Measurements from ENCODE around the gene ZBTB7B.
A peak's percentile ranks its signal among the peaks of the same experiment; 100 is the strongest.

Gene ZBTB7B

DNA sequence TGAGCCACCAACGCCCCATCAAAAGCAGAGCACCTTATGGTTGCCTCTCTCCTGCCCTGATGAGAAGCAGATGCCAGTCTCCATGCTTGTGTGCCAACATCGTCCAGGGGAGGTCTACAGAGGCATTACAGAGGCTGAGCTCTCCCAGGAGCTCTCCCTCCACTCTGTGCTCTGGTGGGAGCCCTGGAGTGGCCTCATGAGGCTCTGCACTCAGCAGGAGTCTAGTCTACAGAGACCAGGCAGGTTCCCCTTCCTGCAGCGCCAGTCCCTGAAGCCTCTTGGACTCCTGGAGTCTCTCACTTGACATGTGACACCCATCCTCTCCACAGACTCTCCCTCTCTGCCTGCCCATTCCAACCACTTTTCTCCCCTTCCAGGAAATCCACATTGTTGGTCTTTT lies 34.4 kb downstream of the ZBTB7B start:
- DNase-seq (ENCODE audit: low read depth in 2 of 2, low spot score in 1 of 2): no peak

DNA sequence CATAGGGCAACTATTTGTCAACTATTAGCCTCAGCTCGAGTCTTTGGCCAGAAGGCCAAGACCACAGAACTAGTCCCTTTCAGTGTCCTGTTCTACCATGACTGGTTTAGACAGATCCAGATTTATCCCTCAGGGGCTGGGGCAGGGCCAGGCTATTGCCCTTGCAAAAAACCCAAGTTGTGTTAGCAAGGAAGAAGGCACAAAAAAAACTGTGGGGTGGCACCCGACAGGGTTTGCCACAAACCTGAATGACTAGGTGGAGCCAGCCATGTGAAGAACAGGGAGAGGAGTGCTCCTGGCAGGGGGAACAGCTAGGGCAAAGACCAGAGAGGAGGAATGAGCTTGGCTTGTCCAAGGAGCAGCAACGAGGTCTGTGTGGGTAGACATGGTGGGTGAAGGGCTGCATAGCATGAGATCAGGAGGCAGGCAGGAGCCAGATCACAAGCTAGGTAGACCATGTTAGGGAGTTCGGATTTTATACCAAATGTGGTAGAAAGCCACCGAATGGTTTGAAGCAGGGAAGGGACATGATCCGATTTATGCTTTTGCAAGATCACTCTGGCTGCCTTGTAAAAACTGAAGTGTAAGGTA lies 35.3 kb downstream of the ZBTB7B start:
- no peak for DNase-seq (ENCODE audit: low read depth in 2 of 2, low spot score in 1 of 2)

DNA sequence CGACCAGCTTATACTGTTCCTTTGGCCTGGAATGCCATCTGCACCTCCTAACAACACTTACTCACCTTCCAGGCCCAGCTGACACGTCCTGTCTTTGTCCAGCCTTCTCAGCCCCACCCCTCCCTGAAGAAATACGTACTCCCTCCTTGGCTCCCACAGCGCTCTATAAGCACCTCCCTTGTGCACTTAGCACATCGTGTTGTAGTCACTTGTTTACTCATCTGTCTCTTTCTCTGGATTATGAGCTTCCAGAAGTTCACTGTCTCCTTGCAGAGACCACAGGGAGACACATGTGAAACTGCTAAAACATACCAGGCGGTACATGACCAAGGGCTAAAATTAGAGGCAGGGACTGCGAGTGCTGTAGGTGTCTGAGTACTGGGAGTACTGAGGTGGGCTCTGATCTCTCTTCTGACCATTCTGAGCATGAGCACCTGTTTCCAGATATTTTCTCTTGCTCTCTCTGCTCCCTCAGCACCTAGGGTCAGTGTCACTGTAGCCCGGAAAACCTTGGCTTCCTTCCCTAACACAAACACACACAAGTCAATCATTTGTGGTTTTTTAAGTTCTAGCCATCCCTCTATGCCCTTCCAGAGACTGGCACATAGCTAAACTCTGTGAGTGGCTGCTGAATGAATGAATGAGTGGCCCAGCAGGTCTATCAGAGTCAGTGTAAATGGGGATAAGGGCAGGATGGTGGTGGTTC lies 36.2 kb downstream of the ZBTB7B start:
- no peak for DNase-seq (ENCODE audit: low read depth in 2 of 2, low spot score in 1 of 2)

DNA sequence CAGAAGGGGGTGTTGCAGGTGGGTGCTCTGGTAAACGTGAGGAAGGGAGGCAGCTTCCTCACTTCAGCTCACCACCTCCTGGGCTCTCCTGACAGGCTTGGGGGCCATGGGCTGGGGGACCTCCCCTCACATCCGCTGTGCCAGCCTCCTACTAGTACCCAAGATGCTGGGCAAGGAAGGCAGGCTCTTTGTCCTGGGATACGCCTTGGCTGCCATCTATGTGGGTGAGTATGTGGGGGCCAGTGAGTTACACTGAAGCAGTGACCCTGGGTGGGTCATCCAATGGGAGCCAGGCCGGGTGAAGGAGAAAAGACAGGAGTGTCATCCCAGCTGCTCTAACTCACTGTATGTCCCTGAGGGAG lies 36.7 kb downstream of the ZBTB7B start:
- DNase-seq (ENCODE audit: low read depth in 2 of 2, low spot score in 1 of 2): no peak

DNA sequence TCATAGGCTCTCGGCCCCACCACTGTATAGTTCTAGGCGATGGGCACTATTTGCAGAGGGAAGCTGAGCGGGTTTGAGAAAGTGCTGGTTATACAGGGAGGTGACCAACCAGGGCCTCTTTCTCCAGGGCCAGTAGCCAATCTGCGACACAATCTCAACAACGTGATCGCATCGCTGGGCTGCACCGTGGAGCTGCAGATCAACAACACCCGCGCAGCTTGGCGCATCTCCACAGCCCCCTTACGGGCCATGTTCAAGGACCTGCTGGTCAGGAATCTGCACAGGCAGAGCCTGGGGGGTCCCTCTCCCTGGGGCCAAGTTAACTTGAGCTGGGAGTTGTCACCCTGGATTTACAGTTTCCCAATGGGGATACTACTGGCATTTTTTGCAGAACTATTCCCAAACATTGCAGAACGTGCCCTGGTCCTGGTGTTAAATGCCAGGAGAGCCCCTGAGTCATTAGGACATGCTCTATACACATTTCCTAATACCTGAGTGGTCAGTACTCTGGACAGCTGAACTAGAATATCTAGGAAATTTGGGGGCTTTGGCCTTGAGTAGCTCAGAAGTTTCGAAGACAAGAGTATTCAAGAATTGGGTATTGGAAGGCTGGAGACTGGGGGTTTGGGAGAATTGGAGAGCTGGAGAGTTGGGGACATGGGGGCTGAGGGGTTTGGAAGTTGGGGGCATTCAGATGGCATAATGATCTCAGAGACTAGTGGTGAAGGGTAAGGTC lies 37.9 kb downstream of the ZBTB7B start:
- no peak for DNase-seq (ENCODE audit: low read depth in 2 of 2, low spot score in 1 of 2)

DNA sequence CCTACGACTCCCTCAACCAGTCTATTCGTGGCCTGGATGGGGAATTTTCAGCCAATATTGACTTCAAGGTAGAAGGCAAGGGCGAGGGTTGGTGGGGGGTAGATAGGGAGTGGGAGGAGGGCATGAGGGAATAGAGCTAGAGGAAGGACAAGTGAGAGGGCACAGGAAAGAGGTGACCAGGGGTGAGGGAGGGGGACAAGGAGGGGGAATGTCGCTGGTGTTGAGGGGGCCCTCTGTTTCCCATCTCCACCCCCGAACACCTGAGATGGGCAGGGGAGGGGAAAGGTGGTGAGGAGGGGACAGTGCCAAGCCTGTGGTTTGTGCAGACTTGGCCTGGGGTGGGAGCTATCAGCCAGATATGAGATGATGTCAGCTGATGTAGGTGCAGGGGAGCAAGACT lies 40.2 kb downstream of the ZBTB7B start:
- DNase-seq (ENCODE audit: low read depth in 2 of 2, low spot score in 1 of 2): no peak

DNA sequence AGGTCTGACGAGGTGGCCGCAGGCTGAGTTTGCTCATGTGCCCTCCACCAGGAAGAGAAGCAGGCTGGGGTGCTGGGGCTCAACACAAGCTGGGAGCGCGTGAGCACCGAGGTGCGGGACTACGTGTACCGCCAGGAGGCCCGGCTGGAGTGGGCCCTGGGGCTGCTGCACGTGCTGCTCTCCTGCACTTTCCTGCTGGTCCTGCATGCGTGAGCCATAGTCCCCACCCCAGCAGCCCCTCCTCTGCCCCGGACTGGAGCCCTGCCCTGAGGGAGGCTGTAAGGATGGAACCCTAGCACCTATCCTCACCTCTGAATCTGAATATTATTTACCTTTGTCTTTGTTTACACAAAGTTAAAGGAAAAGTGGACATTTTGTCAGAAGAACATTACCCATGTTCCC lies 40.7 kb downstream of the ZBTB7B start:
- no peak for DNase-seq (ENCODE audit: low read depth in 2 of 2, low spot score in 1 of 2)

DNA sequence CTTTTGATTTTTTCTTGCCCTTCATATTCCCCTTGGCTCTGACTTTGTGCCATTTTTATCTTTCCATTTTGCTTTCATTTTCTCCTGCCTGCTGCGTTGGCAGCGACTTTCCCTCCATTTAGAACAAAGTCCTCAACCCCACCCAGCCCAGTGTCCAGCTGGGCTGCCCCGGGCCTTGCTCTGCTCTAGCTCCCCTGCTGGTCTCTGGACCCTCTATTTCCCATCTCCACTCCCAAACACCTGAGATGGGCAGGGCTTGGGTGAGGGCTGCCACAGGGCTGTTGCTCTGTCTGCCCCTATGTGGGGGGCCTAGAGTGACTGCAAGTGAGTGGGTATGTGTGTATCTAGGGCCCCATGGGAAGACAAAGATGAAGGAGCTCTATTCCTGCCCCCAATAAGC lies 41.2 kb downstream of the ZBTB7B start:
- no peak for DNase-seq (ENCODE audit: low read depth in 2 of 2, low spot score in 1 of 2)

DNA sequence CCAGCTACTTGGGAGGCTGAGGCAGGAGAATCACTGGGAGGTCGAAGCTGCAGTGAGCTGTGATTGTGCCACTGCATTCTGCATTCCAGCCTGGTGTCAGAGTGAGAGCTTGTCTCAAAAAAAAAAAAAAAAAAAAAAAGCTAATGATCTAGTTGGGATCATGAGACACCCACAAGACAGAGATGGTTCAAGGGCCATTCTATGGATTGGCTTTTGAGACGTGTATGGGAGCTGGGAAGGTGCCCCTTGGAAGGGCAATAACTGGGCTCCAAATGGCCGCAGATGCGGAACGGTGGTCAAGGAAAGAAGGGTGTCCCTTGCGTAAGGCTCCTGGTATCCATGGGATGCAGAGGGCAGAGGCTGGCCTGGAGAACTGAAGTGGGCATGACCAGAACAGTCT lies 41.8 kb downstream of the ZBTB7B start:
- DNase-seq (ENCODE audit: low read depth in 2 of 2, low spot score in 1 of 2): no peak

DNA sequence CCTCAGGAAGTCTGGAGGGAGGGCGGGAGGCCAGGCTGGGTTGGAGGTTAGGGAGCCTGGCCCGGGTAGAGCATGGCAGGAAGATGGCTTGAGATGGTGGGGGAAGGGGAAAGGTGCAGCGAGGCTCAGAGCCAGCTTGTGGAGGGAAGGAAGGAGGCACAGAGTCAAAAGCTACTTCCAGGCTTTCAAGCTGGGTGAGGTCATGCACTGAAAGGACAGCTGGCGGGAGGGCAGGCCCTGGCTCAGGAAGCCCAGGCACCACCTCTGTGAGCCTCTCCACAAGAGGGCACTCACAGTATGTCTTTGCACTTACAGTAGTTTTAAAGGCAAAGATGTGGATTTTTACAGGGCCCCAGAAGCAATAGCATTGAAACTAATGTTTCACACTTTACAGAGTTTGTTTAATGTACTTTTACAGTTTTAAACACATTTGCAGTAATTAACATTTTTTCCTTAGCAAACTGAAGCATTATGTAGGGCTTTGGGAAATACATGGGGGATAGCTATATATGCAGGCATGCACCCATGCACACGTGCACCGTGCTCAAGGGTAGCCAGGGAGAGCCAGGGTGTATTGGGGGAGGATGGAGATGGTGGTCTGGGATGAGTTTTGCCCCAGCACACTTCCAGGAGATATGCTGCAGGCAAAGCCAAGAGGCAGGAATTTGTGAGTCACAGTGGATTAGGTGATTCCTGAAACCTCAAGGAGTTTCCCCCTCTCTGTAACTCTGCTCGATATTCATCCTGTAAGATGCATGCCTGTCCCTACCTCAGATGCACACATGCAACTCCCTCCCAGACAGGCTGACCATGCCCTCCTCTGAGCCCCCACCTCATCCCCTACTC lies 42.4 kb downstream of the ZBTB7B start:
- DNase-seq (ENCODE audit: low read depth in 2 of 2, low spot score in 1 of 2): no peak

DNA sequence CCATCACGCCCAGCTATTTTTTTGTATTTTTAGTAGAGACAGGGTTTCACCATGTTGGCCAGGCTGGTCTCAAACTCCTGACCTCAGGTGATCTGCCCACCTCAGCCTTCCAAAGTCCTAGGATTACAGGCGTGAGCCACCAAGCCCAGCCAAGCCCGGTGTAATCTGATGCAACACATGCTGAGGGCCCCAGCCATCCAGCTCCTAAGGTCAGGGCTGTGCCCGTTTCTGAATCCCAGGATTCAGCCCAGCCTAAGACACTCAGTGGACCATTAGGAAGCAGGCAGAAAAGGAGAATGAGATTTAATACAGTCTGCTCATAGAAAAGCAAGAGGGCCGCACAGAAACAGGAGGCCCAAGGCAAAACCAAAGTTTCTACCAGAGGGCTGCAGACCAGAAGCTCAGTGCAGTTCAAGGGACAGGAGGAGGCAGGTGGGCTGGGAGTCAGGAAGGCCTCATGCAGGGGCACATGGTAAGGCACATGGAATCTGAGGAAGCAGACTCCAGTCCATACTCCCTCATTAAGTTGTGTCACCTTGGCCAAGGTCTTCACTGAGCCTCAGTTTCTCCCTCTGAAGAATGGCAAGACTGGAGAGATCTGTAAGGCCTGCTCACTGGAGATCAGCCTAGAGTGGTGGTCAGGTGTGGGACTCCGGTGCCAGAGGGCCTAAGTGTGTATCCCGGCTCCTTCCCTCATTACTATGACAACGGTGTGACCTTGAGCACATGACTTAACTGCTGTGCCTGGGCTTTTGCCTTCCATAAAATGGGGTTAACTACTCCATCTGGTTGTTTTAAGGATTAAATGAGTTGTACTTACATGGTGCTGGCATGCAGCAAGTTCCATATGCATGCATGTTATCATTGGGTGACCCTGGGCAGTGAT lies 46.1 kb downstream of the ZBTB7B start:
- DNase-seq (ENCODE audit: low read depth in 2 of 2, low spot score in 1 of 2): no peak

DNA sequence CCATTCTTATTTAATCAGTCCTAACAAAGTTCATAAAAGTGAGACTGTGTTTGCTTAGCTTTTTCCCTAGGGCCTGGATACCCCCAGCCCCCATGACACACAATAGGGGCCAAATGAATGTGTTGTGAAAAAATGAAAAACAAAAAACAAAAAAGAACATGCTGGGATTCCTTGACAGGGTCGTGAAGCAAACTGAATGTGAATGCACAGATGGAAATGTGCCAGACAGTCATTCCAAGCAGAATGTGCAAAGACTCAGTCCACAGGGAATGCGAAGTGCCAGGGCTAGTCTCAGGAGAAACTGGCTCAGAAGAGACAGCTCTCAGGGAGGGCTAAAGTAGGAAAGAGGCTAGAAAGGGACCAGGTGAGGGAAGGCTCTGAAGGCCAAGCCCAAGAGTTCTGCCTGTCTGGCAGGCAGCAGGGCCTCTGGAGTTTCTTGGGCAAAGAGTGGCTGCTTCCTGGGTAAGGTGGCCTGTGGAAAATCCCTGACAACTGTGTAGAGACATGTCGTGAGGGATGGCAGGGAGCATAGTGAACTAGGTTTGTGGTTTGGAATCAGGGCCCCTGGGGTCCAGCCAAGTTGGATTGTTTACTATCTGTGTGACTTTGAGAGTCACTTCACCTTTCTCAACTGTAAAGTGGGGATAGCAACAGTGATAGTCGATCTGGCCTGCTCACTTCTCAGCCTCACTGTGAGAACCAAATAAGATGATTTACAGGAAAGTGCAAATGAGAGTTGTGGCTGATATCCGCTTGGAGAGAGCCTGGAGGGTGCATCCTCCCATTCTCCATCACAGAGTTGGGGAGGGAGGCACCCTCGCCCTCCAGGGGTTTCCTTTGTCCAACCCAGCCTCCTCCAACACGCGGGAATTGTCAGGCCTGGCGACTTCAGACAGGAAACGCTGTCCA lies 47.3 kb downstream of the ZBTB7B start:
- no peak for DNase-seq (ENCODE audit: low read depth in 2 of 2, low spot score in 1 of 2)

DNA sequence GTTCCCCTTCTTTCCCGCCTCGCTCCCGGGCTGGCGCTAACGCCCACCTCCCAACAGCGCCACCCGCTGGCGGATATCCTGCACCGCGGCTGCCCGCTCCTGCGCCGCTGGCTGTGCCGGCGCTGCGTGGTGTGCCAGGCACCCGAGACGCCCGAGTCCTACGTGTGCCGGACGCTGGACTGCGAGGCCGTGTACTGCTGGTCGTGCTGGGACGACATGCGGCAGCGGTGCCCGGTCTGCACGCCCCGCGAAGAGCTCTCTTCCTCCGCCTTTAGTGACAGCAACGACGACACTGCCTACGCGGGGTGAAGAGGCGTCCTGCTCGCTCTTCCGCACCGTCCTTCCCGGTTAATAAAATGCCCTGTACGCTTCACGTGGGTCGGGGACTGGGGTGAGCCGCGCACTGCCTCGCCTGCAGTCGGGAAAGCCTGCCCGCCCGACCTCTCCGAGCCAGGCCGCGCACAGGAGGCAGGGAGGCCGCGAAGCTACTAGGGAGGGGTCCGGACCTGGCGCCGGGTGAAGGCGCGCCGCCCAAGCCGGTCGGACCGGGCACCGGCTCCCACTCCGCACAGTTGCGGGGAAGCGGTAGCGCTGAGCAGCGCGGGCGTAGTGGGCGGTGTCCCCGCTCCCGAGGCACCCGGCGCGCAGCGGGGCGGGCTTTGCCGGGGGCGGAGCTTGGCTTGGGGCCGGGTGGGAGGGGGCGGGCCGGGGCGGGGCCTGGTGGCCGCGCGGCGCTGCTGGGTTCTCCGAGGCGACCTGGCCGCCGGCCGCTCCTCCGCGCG lies 48.1 kb downstream of the ZBTB7B start, which contains the start of gene ADAM15:
ADAM15 (plus strand) TSS at position 757 of the 782 bp plus-strand sequence. CDS start 71 bp downstream, outside the sequence.
- DNase-seq (ENCODE audit: low read depth in 2 of 2, low spot score in 1 of 2): peak; percentile 47 to 55

DNA sequence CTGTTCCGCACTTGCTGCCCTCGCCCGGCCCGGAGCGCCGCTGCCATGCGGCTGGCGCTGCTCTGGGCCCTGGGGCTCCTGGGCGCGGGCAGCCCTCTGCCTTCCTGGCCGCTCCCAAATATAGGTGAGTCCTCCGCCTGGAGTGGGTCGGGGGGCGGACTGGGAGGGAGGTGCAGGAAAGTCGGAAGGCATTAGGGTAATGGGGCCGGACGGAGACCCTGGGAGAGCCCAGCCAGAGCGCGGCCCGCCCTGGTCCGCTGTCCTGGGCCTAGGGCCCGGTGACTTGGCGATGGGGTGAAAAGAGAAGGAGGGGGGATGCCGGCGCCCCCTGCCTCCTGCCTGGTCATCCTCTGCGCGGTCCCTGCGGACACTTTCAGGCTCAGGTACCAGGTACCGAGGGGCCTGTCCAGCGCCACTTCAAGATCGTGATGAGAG lies 48.8 kb downstream of the ZBTB7B start:
- DNase-seq (ENCODE audit: low read depth in 2 of 2, low spot score in 1 of 2): no peak

DNA sequence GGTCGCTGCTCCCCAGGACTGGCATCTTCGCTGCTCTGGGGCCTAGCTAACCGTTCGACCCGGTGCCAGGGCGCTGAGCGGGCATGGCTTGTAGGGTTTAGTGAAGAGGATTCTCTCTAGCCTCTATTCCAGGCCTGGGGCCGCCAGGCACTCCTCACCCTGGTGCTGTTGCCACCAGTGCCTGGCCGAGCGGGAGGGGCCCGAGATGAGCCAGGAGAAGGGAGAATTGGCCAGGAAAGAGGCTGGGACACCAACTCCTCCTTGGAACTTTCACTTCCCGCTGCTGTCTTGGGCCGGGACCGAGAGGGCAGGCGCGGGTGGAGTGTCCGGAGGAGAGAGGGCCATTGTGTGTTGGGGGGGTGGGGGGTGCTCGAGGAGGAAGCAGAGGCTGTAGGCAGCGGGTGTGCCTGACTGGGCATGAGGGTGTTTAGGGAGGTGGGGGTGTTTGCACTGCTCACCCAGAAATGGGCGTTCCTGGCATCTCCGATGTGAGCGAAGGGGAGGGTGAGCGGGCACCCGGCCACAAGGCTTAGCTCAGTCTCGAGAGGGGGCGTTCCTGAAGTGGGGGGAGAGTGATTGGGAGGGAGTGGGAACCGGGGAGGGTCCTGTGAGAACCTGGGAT lies 49.3 kb downstream of the ZBTB7B start:
- DNase-seq (ENCODE audit: low read depth in 2 of 2, low spot score in 1 of 2): no peak

DNA sequence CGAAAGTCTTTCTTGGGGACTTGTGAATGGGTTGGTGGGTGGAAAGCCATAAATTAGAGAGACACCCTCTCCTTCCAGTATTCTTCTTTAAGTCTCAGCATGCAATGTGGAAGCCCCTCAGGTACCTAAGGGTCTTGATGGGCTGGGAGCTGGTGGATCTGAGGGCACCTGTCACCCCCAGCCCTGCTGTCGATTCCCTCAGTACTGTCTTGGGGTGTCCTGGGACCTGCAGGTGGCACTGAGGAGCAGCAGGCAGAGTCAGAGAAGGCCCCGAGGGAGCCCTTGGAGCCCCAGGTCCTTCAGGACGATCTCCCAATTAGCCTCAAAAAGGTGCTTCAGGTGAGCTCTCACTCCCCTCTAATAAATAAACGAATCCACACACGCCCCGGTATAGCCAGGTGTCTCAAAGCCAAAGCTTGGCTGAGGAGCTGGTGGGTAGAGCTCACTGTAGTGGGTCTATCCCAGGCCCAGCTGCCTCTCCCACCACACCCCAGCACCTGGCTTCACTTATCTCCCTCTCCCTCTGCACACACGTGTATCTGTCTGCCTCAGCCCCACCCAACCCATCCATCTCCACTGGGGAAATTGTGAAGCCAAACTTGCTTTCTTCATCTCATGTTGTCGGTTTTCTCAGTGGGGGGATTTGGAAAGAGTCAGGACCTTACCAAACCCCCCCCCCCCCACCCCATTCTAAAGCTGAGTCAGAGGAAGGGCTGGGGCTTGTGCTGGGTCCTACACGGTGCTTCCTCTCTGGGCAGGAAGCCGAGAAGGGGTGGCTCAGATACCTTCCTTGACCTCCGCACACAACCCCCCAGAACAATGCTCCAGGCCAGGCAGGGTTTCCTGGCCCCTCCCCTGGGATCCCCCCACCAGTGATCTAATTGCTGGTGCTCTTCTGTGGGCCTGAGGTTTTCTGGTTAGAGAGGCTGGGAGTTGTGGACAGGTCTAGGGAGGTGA lies 50.1 kb downstream of the ZBTB7B start:
- DNase-seq (ENCODE audit: low read depth in 2 of 2, low spot score in 1 of 2): no peak

DNA sequence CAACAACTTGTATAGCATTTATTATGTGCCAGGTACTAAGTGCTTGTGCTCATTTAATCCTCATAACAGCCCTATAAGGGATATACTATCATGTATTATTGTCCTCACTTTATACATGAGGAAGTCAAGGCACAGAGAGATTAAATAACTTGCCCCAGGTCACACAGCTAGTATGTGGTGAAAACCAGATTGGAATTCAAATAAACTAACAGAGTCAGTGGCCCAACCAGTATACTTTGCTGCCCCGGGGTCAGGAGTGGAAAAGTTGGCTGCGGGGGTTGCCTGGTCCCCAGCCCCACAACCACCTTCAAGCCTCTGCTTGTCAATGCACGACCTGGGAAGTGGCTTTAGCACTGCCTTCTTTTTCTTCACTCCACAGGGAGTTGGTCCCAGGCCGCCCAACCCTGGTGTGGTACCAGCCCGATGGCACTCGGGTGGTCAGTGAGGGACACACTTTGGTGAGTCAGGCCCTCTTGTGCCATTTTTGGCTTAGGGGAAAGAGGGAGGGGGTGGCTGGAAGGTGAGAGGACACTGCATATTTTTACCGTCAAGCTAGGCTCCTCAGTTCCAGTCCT lies 51.0 kb downstream of the ZBTB7B start:
- no peak for DNase-seq (ENCODE audit: low read depth in 2 of 2, low spot score in 1 of 2)
